ENCODE results near the gene FXYD5.

The FXYD5 gene

GRCh38 chr19:35184267-35184666, 29.7 kb downstream of the FXYD5 start:
- no peak overlapping the region for H3K4me3 ChIP-seq (ENCODE audit: low read length)
- no peak overlapping the region for H3K4me2 ChIP-seq (ENCODE audit: low read depth, low read length)
- no peaks in the 10 kb centered on the region for H4K20me1 ChIP-seq (ENCODE audit: insufficient read depth, low read length)
- no peak for DNase-seq
- H3K9me3 ChIP-seq (replicated peaks; ENCODE audit: insufficient read depth, low read length) = no peaks in the 10 kb centered on the region
- H3K79me2 ChIP-seq (ENCODE audit: low read length) = no peaks in the 10 kb centered on the region
- no peaks in the 10 kb centered on the region for H3K27me3 ChIP-seq (replicated peaks; ENCODE audit: insufficient read depth, low read length)
- H3K9ac ChIP-seq (ENCODE audit: low read length) = no peak overlapping the region
- H3K27ac ChIP-seq (ENCODE audit: low read length) = no peak overlapping the region
- H3K36me3 ChIP-seq (replicated peaks; ENCODE audit: insufficient read depth, low read length) = no peaks in the 10 kb centered on the region
- no peaks in the 10 kb centered on the region for H3K4me1 ChIP-seq (ENCODE audit: low read length)
- H3F3A ChIP-seq (ENCODE audit: insufficient read depth, low read length) = no peaks in the 10 kb centered on the region
- no peak for TF ChIP-seq CTCF (IDR thresholded peaks at IDR 0.05; ENCODE audit: low read length)
- TF ChIP-seq EZH2phosphoT487 (IDR thresholded peaks at IDR 0.05; ENCODE audit: low read length) = no peak
- TF ChIP-seq EZH2 (optimal IDR thresholded peaks at IDR 0.05; ENCODE audit: low read depth, low read length) = no peak
- no peak overlapping the region for H2AFZ ChIP-seq (ENCODE audit: low read length)
- H3K9me2 ChIP-seq (replicated peaks; ENCODE audit: insufficient read depth, low read length) = no peaks in the 10 kb centered on the region

GRCh38 chr19:35184884-35185283, 30.3 kb downstream of the FXYD5 start:
- no peak overlapping the region for H3K27ac ChIP-seq (ENCODE audit: low read length)
- H2AFZ ChIP-seq (ENCODE audit: low read length) = no peak overlapping the region
- no peak overlapping the region for H3K9ac ChIP-seq (ENCODE audit: low read length)
- no peaks in the 10 kb centered on the region for H3K4me1 ChIP-seq (ENCODE audit: low read length)
- H3K36me3 ChIP-seq (replicated peaks; ENCODE audit: insufficient read depth, low read length) = no peaks in the 10 kb centered on the region
- no peak overlapping the region for H3K4me3 ChIP-seq (ENCODE audit: low read length)
- no peaks in the 10 kb centered on the region for H3K27me3 ChIP-seq (replicated peaks; ENCODE audit: insufficient read depth, low read length)
- H3K79me2 ChIP-seq (ENCODE audit: low read length) = no peaks in the 10 kb centered on the region
- no peak for TF ChIP-seq EZH2 (optimal IDR thresholded peaks at IDR 0.05; ENCODE audit: low read depth, low read length)
- no peak for TF ChIP-seq EZH2phosphoT487 (IDR thresholded peaks at IDR 0.05; ENCODE audit: low read length)
- TF ChIP-seq CTCF (IDR thresholded peaks at IDR 0.05; ENCODE audit: low read length) = no peak
- H3K4me2 ChIP-seq (ENCODE audit: low read depth, low read length) = no peak overlapping the region
- no peaks in the 10 kb centered on the region for H4K20me1 ChIP-seq (ENCODE audit: insufficient read depth, low read length)
- no peak for DNase-seq
- no peaks in the 10 kb centered on the region for H3F3A ChIP-seq (ENCODE audit: insufficient read depth, low read length)
- no peaks in the 10 kb centered on the region for H3K9me3 ChIP-seq (replicated peaks; ENCODE audit: insufficient read depth, low read length)
- H3K9me2 ChIP-seq (replicated peaks; ENCODE audit: insufficient read depth, low read length) = no peaks in the 10 kb centered on the region

- Histone ChIP-seq H3K4me3 (ENCODE audit: low read length) (no peak overlapping the region), H4K20me1 (ENCODE audit: insufficient read depth, low read length) (no peaks in the 10 kb centered on the region)
Observed at GRCh38 chr19:35194012-35194984, 39.8 kb downstream of the FXYD5 start.

More at GRCh38 chr19:35194012-35194984, 39.8 kb downstream of the FXYD5 start:
- H3K79me2 ChIP-seq (ENCODE audit: low read length) = no peaks in the 10 kb centered on the region
- H3K9me3 ChIP-seq (replicated peaks; ENCODE audit: insufficient read depth, low read length) = no peaks in the 10 kb centered on the region
- H3K9ac ChIP-seq (ENCODE audit: low read length) = no peak overlapping the region
- TF ChIP-seq EZH2 (optimal IDR thresholded peaks at IDR 0.05; ENCODE audit: low read depth, low read length) (no peak), CTCF (IDR thresholded peaks at IDR 0.05; ENCODE audit: low read length) (peak; percentile 22), EZH2phosphoT487 (IDR thresholded peaks at IDR 0.05; ENCODE audit: low read length) (no peak)
- no peaks in the 10 kb centered on the region for H3F3A ChIP-seq (ENCODE audit: insufficient read depth, low read length)
- no peaks in the 10 kb centered on the region for H3K36me3 ChIP-seq (replicated peaks; ENCODE audit: insufficient read depth, low read length)
- no peak overlapping the region for H2AFZ ChIP-seq (ENCODE audit: low read length)
- H3K4me2 ChIP-seq (ENCODE audit: low read depth, low read length) = no peak overlapping the region
- H3K4me1 ChIP-seq (ENCODE audit: low read length) = no peaks in the 10 kb centered on the region
- DNase-seq = no peak
- no peaks in the 10 kb centered on the region for H3K9me2 ChIP-seq (replicated peaks; ENCODE audit: insufficient read depth, low read length)
- H3K27ac ChIP-seq (ENCODE audit: low read length) = no peak overlapping the region
- H3K27me3 ChIP-seq (replicated peaks; ENCODE audit: insufficient read depth, low read length) = no peaks in the 10 kb centered on the region

Data from MM.1S (cell line).